HG03460 (cell line): ENCODE data around the gene FCN2.

ENCODE experiments used
- ATAC-seq: cut with Tn5 transposase; IDR thresholded peaks from one replicate; pipeline ENCODE4 v1.9.1; 2021; ENCODE audit not compliant: unreplicated experiment

The FCN2 gene

DNA sequence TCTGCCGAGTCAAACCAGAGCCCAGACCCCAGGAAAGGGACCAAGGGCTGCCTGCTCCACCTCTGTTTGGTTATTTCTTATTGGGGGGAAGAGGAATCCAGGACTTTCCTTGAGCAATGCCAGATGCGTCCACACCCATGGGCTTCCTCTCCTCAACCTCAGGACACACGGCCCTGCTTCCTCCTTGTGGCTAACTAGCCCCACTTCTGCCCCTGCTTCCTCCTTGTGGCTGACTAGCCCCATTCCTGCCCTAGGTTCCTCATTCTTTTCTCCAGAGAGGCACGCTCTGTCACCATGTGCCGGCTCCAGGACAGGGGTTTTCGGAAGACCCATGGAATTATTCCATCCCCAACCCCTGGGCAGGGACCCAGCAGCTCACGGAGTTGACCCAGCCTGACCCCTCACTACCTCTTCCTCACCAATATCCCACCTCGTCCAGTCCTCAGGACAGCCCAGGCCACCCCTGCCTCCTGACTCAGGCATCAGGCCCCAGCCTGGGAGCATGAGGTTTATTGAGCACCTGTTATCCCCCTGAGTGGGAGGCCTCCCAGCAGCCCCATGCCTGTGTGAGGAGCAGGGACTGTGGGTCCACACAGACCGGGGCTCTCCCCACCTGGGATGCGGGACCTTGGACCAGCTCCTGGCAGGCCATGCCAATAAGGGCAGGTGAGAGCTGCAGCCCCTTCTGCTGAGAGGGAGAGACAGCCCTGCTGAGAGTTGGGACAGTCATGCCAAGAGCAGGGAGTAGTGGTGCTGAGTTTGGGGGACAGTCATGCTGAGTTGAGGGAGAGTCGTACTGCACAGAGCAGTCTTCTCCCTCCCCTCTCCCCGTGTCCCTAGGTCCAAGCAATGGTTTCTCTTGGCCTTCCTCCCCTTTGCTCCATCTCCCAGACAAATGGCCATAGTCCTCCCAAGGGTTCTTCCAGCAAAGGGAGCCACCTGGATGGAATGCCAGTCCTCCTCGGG lies 48.9 kb downstream of the FCN2 start:
- no peak for ATAC-seq

DNA sequence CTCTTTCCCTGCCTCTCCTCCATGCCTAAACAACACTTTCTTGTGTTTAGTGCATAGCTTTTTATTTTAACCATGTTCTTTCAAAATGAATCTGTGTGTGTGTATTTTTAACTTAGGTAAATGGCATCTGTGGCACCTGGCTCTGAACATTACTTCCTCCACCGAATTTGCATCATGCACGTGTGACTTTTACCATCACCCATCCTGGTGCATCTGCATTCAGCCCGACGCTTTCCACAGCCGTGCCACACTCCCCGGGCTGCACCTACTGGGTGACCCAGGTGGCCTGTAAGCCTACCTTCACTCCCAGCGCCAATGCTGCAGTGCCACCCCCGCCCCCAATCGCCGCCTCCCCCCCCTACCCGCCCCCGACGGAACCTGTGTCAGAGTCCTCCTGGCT lies 49.8 kb downstream of the FCN2 start:
- ATAC-seq = no peak

DNA sequence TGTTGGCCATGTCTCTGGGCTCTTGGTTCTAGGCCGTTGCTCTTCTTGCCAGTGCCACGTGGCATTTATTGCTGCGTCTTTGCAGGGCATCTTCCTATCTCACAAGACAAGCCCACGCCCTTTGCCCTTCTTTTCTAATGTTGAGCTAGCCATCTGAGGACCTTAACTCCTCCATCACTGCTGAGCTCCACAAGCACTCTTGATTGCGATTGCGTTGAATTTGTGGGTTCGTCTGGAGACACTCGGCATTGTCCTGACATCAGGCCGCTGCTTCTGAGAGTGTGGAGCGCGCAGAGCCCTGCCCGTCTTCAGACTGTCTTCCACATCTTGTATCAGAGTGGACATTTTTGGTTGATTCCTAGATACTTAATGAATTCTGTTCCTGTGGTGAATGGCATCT lies 51.6 kb downstream of the FCN2 start:
- no peak for ATAC-seq

DNA sequence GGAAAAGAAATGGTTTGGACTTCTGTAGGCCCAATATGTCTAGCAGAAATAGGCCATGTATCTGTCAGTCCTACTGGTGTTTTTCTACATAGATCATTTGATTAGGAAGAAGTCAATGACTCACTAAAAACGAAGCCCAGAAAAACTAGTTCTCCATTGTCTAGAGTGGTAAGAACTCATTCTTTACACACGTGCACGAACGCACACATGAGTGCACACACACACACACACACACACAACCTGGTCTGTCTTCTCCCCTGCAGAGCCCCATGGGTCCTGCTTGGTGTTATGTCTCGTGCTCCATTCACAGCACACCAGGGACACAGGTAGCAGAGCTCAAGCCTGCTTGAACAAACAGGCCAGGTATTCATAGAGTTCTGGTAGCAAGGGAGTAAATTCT lies 52.0 kb downstream of the FCN2 start:
- ATAC-seq = no peak

DNA sequence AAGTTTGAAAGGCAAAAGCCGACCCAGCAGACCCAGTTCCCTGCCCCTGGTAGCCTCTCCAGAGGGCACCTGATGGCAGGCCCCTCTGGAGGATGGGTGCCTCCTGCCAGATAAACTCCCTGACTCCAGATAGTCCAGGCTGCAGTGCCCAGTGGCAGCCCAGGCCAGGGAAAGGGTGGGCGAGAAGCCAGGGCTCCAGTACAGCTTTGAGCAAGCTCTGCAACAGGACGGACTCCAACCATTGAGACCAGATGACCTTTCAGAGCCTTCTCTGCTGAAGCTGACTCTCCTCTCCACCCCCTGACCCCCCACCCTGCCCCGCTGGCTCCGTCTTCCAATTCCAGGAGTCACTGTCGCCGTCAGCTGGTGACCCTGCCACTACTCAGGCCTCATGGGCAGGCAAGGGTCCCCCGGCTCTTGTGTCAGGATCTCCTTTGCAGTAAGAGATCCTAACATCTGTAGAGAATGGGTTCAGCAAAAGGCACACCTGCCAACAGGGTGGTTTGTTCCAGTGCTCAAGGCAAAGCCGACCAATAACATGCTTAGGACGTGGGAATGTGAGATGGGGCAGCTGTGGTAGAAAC lies 52.6 kb downstream of the FCN2 start:
- no peak for ATAC-seq

DNA sequence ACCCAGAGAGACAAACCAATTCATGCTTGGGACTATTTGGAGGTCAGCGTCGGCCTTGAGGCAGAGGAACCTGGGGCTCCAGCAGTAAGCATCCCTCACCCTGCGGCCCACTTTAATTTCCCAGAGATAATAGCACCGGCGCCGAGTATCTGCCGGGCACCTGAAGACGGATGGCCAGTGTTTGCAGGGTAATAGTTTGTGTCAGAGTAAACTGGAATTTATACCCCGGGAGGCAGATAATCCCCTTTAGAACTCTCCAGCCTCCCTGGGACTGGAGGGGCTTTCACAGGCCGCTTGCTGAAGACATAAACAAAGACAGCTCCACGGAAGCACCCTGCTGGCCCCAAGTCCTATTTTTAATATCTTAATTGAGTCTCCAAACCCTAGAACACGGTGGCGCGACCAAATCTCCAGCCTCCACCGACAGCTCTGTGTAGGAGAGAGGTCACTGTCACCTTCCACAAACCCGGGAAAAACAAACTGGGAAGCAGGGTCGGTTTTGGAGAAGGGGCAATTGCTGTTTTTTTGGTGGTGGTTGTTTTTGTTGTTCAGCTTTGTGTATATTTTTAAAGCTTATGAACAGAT lies 54.5 kb downstream of the FCN2 start:
- no peak for ATAC-seq

DNA sequence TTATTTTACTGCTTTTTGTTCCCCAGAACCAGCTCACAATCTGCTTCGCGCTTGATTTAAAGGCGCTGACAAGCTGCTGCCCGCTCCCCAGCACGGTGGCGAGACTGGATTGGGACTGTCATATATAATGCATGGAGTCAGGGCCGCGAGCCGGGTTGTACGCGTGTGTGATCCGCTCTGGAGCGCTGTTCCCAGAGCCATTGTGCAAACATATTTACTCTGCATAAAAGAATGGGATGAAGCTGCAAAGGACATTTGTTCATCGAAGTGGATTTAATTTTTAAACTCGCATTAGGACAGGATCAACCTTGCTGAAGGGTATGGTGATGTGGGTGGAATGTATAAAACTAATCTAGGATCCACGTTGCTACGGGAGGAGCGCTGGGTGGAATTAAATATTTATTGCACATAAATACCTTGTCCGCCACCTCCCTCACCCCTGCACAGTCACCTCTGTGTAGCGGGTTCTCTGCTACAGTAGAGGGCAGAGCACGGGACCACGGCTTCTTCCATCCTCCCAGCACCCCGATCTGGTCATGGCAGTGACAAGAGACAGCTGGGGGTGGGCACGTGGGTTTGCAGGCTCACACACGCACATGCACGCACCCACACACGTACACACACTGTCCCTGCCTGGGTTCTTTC lies 55.2 kb downstream of the FCN2 start:
- no peak for ATAC-seq

DNA sequence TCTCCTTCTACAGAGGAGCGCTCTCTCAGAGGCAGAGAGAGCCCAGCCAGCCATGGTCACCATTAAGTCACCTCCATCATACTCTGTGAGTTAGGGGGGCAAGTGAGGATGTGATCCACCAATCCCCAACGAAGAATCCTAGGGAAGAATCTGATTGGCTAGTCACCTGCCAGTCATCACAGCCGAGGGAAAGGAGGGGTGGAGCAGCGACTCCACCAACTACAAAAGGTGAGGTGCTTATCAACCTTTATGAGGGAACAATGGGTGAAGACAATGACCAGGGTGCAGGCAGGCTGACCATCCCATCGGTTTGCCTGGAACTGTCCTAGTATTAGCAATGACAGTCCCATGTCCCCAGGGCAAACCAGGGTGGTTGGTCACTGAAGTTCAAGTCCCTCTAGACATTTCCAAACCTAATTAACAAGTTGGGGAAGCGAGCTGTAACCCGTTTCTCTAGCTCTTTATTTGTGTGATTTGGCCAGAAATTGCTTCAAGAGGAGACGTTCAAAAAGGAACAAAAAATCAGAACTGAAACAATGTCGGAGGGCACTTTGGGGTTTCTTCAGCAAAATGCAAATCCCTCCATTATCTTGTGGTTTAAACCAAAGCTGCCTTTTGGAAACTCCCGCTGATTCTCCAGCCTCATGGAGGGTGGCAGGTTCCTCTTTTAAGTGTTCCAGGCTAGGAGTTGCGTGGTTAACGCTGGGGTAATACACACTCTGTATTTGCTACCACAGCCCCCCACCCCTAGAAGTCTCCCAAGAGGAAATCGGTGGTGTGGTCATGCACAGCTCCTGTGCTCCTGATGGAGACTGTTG lies 55.9 kb downstream of the FCN2 start:
- ATAC-seq = no peak
